A673 (cell line): ENCODE measurements around the gene ABR.

Experiments used
- EZH2 ChIP-seq: fragments of 200-600 bp; sonication (generic); IDR thresholded peaks from 2 replicates; pipeline ENCODE4 v1.6.1; 2017; ENCODE audit warnings: borderline replicate concordance, low read depth, mild to moderate bottlenecking, mixed read lengths, antibody characterized with exemption, low read length; ENCODE audit not compliant: poor library complexity, severe bottlenecking
- TF ChIP-seq, protein P1 (sequence below): fragments of 300-800, 200-600 bp; sonication (generic); conservative IDR thresholded peaks from 2 replicates; pipeline ENCODE4 v1.5.1; 2017; ENCODE audit warnings: low read depth, mild to moderate bottlenecking, antibody characterized with exemption, low read length, moderate library complexity, mixed read lengths

DNA sequence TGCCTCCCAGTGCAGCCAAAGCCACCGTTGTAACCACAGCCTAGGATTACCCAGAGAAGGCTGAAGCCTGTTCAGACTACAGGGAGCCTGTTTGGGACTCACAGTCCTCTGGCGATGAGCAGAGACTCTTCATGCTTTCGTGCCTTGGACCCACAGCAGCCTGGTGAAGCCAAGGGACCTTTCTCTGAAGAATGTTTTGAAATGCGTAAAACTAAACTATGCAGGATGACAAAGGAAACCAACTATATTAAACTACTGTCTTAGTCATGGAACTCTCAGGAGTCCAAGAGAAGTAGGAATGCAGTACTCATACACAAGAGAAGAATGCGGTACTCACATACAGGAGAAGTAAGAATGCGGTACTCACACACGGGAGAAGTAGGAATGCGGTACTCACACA, 20.9 kb downstream of the ABR start:
- TF ChIP-seq, protein P1, sequence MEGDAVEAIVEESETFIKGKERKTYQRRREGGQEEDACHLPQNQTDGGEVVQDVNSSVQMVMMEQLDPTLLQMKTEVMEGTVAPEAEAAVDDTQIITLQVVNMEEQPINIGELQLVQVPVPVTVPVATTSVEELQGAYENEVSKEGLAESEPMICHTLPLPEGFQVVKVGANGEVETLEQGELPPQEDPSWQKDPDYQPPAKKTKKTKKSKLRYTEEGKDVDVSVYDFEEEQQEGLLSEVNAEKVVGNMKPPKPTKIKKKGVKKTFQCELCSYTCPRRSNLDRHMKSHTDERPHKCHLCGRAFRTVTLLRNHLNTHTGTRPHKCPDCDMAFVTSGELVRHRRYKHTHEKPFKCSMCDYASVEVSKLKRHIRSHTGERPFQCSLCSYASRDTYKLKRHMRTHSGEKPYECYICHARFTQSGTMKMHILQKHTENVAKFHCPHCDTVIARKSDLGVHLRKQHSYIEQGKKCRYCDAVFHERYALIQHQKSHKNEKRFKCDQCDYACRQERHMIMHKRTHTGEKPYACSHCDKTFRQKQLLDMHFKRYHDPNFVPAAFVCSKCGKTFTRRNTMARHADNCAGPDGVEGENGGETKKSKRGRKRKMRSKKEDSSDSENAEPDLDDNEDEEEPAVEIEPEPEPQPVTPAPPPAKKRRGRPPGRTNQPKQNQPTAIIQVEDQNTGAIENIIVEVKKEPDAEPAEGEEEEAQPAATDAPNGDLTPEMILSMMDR = no peak
- no peak for TF ChIP-seq EZH2
